HEK293T (cell line): ENCODE data around the gene SLC41A3.

Experiments used
- CTCF ChIA-PET: fragments of 350-600 bp; formaldehyde crosslinking; extraction: SDS; loops from one replicate; lab custom pipeline; 2021; ENCODE audit warnings: antibody characterized with exemption, inconsistent platforms; lab: Yijun Ruan, JAX
- POLR2A ChIA-PET: fragments of 350-600 bp; formaldehyde crosslinking; extraction: SDS; loops from one replicate; lab custom pipeline; 2020; ENCODE audit warnings: antibody characterized with exemption, inconsistent platforms; lab: Yijun Ruan, JAX
- DNase-seq: peaks from one replicate; pipeline ENCODE4 v3.0.0; 2012; ENCODE audit warnings: mixed read lengths; ENCODE audit errors: extremely low spot score
- ARNT ChIP-seq: fragments of 450-650 bp; IDR thresholded peaks from 2 replicates; pipeline ENCODE4 v1.6.1; 2017; ENCODE audit warnings: mild to moderate bottlenecking
- BHLHE40 ChIP-seq: fragments of 450-650 bp; IDR thresholded peaks from 2 replicates; pipeline ENCODE4 v1.6.1; 2016; ENCODE audit warnings: mild to moderate bottlenecking, moderate library complexity, borderline replicate concordance
- CTBP1 ChIP-seq: fragments of 450-650 bp; IDR thresholded peaks from 2 replicates; pipeline ENCODE4 v1.6.1; 2016; ENCODE audit warnings: borderline replicate concordance
- ELF4 ChIP-seq: fragments of 450-650 bp; IDR thresholded peaks from 2 replicates; pipeline ENCODE4 v1.6.1; 2017; ENCODE audit warnings: antibody characterized with exemption
- FOXA1 ChIP-seq: fragments of 450-650 bp; IDR thresholded peaks from 2 replicates; pipeline ENCODE4 v1.6.1; 2016; ENCODE audit warnings: mild to moderate bottlenecking
- FOXK2 ChIP-seq: fragments of 450-650 bp; IDR thresholded peaks from 2 replicates; pipeline ENCODE4 v1.6.1; 2016; ENCODE audit warnings: mild to moderate bottlenecking
- FOXM1 ChIP-seq: fragments of 450-650 bp; IDR thresholded peaks from 2 replicates; pipeline ENCODE4 v1.6.1; 2017; ENCODE audit warnings: mild to moderate bottlenecking, borderline replicate concordance
- HDGF ChIP-seq: fragments of 450-650 bp; IDR thresholded peaks from 2 replicates; pipeline ENCODE4 v1.6.1; 2017; ENCODE audit warnings: antibody characterized with exemption, borderline replicate concordance
- L3MBTL2 ChIP-seq: fragments of 450-650 bp; conservative IDR thresholded peaks from 2 replicates; pipeline ENCODE4 v1.6.1; 2016; ENCODE audit warnings: mild to moderate bottlenecking
- LEF1 ChIP-seq: fragments of 450-650 bp; IDR thresholded peaks from 2 replicates; pipeline ENCODE4 v1.6.1; 2017; ENCODE audit warnings: mild to moderate bottlenecking, borderline replicate concordance
- NFRKB ChIP-seq: fragments of 450-650 bp; IDR thresholded peaks from 2 replicates; pipeline ENCODE4 v1.6.1; 2016; ENCODE audit warnings: mild to moderate bottlenecking, moderate library complexity
- SP1 ChIP-seq: fragments of 450-650 bp; IDR thresholded peaks from 2 replicates; pipeline ENCODE4 v1.6.1; 2017
- SUZ12 ChIP-seq: fragments of 450-650 bp; IDR thresholded peaks from 2 replicates; pipeline ENCODE4 v1.6.1; 2016; ENCODE audit warnings: mild to moderate bottlenecking
- TARDBP ChIP-seq: fragments of 450-650 bp; IDR thresholded peaks from 2 replicates; pipeline ENCODE4 v1.6.1; 2016
- ZNF384 ChIP-seq: fragments of 450-650 bp; IDR thresholded peaks from 2 replicates; pipeline ENCODE4 v1.6.1; 2016
- TF ChIP-seq, protein P1 (sequence below): fragments of 450-650 bp; IDR thresholded peaks from 2 replicates; pipeline ENCODE4 v1.6.1; 2016

SLC41A3 gene

DNA sequence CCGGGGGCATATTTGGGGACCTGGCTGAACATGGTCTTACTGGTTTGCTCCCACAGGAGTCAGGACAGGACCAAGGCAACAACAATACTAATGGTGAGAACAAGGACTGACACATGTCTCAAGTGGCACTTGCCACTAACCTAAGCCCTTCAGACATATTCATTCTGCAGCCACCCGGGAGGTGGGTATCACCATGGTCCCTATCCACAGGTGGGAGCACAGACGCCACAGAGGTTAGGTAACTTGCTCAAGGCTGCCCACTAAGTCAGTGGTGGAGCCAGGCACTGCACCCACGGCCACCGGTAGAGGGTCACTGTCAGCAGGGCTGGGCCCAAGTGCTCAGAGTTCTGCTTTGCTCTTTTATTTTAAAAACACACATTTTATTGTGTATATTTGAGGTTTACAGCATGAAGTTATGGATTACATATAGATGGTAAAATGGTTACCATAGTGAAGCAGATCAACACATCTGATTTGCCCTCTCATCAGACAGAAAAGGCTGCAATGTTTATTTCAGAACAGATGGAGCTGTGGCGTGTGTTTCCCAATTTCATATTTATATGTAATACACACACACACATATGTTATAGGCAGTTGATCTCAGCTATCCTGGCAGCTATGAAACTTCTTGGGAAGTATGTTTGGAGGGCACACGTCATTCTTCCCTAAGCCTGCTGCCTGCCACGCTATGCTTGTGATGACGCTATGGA is 30.0 kb upstream of the SLC41A3 start:
- ChIA-PET CTCF (no interaction called here), POLR2A (no interaction called here)
- peak; percentile 62 for DNase-seq
- TF ChIP-seq L3MBTL2 (no peak), TARDBP (no peak), FOXK2 (no peak), CTBP1 (no peak), ZNF384 (no peak), FOXA1 (no peak), NFRKB (no peak), ELF4 (no peak), LEF1 (no peak), ARNT (no peak), SP1 (no peak), BHLHE40 (no peak)
- TF ChIP-seq, protein P1, sequence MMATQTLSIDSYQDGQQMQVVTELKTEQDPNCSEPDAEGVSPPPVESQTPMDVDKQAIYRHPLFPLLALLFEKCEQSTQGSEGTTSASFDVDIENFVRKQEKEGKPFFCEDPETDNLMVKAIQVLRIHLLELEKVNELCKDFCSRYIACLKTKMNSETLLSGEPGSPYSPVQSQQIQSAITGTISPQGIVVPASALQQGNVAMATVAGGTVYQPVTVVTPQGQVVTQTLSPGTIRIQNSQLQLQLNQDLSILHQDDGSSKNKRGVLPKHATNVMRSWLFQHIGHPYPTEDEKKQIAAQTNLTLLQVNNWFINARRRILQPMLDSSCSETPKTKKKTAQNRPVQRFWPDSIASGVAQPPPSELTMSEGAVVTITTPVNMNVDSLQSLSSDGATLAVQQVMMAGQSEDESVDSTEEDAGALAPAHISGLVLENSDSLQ, result no peak

DNA sequence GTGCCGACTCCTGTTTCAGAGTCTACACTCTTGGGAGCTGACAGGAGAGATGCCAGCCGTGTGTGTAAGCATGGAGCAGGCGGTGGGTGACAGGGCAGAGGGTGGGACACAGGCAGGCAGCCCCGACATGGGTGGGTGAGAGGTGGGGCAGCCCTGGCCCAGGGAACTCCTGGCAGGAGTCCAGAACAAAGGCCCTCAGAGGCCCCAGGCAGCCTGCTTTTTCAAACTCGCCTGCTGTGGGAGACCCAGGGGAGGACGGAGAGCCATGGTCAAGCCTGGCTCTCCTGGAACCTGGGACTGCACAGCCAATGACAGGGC is 29.3 kb upstream of the SLC41A3 start:
- TF ChIP-seq FOXM1 (no peak), ARNT (no peak), FOXK2 (no peak), SUZ12 (no peak), ZNF384 (no peak), L3MBTL2 (no peak), ELF4 (no peak), NFRKB (no peak), LEF1 (no peak), FOXA1 (no peak), SP1 (no peak), HDGF (no peak), CTBP1 (no peak), BHLHE40 (no peak), TARDBP (no peak)
- TF ChIP-seq, protein P1, result no peak
- DNase-seq, result no peak
- POLR2A ChIA-PET, result no interaction called here
- CTCF ChIA-PET, result no interaction called here

DNA sequence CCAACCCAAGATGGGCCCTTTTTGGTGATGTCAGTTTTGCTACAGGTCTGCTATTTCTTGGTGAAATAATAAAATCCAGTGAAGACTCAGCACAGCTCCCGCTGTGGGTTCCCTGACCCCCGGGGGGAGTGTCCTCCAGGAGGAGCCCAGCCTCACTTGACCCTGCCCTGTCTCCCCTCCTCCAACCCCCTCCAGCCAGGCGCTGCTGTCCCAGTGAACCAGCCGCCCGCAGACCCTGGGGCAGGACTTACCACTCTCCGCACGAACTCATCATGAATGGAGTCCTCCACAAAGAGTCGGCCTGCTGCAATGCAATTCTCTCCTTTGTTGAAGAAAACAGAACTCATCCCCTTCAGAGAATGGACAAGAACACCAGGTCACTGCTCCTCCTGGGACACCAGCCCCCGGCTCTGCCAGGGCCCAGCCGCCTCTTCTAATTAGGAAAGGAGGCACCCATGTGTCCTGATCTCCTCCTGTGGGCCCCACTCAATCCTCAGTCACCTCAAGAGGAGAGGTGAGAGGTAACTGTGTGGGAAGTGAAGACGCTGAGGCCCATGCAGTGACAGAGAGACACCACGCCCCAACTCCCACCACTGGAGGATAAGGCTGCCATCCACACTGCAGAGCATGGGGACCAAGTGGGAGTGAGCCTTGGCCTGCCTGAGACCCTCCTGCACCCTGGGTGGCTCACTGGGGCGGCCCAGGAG is 28.8 kb upstream of the SLC41A3 start:
- CTCF ChIA-PET, result no interaction called here
- DNase-seq, result no peak
- TF ChIP-seq, protein P1, result no peak
- TF ChIP-seq TARDBP (no peak), LEF1 (no peak), CTBP1 (no peak), NFRKB (no peak), ZNF384 (no peak), ARNT (no peak), FOXK2 (no peak), HDGF (no peak), SUZ12 (no peak), FOXM1 (no peak), SP1 (no peak), L3MBTL2 (no peak), ELF4 (no peak)
- POLR2A ChIA-PET, result no interaction called here

DNA sequence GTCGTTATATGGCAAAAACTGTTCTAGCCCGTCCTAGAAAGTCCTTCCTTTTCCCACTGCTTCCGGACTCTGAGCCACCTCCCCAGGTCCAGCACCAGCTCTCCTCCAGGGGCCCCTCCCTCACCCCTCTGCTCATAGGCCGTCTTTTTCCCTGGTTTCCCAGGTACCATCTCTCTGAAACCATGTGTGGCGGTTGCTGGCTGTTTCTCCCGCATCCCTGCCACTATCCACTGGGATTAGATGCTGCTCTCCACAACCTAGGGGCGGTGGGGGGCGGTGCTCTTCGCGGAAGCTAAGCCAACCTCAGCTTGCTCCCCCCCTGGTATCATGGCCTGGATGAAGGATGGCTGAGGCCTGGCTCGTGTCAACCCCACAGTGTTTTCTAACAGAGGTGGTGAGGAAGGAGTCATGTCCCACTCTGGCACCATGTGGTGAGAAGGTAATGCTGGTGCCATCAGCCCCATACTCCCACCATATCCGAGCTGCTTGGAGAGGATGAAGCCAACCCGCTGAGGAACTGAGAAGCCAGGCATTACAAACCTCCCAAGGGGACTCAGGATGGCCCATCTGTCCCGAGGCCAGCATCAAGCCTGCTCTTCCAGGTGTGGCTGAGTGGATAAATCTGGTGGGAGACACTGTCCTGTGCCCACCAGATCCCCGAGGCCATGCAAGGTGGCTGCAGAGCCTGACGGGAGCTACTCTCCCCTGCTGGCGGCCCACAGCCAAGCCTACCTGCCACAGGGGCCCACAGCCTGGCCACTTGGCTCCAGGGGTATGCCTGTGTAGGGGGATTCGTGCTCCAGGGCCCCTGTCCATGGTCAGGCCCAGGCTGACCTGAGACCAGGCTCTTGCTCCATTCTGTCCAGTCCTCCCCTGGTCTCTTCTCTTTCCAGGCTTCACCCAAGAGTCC is 27.9 kb upstream of the SLC41A3 start:
- ChIA-PET CTCF (no interaction called here), POLR2A (no interaction called here)
- no peak for DNase-seq
- no peak for TF ChIP-seq ZNF384
- no peak for TF ChIP-seq ELF4
- TF ChIP-seq HDGF, result no peak
- TF ChIP-seq FOXM1, result no peak
- no peak for TF ChIP-seq FOXK2
- no peak for TF ChIP-seq TARDBP
- TF ChIP-seq FOXA1, result no peak
- TF ChIP-seq L3MBTL2, result no peak
- TF ChIP-seq ARNT, result no peak
- TF ChIP-seq BHLHE40, result no peak
- TF ChIP-seq SP1, result no peak
- no peak for TF ChIP-seq SUZ12

DNA sequence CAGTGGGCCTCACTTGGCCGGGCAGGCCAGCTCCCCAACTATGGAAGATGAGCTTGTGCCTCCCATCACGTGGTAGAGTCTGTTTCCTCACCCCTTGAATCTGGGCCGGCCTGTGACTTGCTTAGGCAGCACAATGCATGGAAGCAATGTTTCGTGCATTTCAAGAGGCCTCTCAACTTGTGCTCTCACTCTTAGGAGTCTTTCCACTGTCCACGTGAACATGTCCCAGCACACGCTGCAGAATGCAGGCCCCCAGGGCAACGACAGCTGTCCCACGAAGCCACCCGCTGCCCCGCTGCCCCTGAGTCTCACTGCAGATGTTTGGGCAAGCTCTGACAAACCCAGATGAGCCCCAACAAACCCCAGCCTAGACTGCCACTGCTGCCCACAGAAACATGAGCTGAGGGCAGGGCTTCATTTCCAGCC is 27.2 kb upstream of the SLC41A3 start:
- CTCF ChIA-PET, result no interaction called here
- DNase-seq, result no peak
- TF ChIP-seq FOXM1 (no peak), CTBP1 (no peak), LEF1 (no peak), L3MBTL2 (no peak), ELF4 (no peak), HDGF (no peak), SP1 (no peak), TARDBP (no peak), ZNF384 (no peak), FOXK2 (no peak), SUZ12 (no peak), NFRKB (no peak), FOXA1 (no peak), BHLHE40 (no peak), ARNT (no peak)
- TF ChIP-seq, protein P1, result no peak
- POLR2A ChIA-PET, result no interaction called here
